ENCODE data around the gene SMG6. TPM values are rescaled to one million over a fixed set of nuclear protein-coding genes. Genes with fewer than 3 reads are reported as not detected.

Gene SMG6
- total RNA-seq, 1 experiment from 2014 or later = 25.6 TPM

- no peak for TF ChIP-seq ATF6 (CRISPR knock-in tag; IDR thresholded peaks at IDR 0.05)
- TF ChIP-seq ZNF396 (CRISPR knock-in tag; IDR thresholded peaks at IDR 0.05; ENCODE audit: borderline replicate concordance) = no peak
- TF ChIP-seq NR3C1 (CRISPR knock-in tag; conservative IDR thresholded peaks at IDR 0.05; ENCODE audit: low read depth) = no peak
- no peak for TF ChIP-seq ELF4 (CRISPR knock-in tag; IDR thresholded peaks at IDR 0.05; ENCODE audit: low read depth)
- TF ChIP-seq TP53 (CRISPR knock-in tag; IDR thresholded peaks at IDR 0.05) = no peak
- TF ChIP-seq ERG (CRISPR knock-in tag; IDR thresholded peaks at IDR 0.05) = no peak
- peak; percentile 54; the same call in 1 of the 2 replicates for TF ChIP-seq GABPB1 (CRISPR knock-in tag; IDR thresholded peaks at IDR 0.05)
- TF ChIP-seq ZNF121 (CRISPR knock-in tag; IDR thresholded peaks at IDR 0.05) = no peak
- TF ChIP-seq KAT7 (CRISPR knock-in tag; IDR thresholded peaks at IDR 0.05; ENCODE audit: borderline replicate concordance) = 0 out of 2 replicates have a peak, but pooled peaks have one; percentile 74
- TF ChIP-seq ZNF138 (CRISPR knock-in tag; conservative IDR thresholded peaks at IDR 0.05) = peak; percentile 49; the same call in 1 of the 2 replicates
- peak; percentile 60 for TF ChIP-seq TCF7 (CRISPR knock-in tag; IDR thresholded peaks at IDR 0.05; ENCODE audit: low read depth)
- TF ChIP-seq MXD4 (CRISPR knock-in tag; IDR thresholded peaks at IDR 0.05; ENCODE audit: borderline replicate concordance) = no peak
- peak; percentile 97 for TF ChIP-seq FOXK1 (CRISPR knock-in tag; IDR thresholded peaks at IDR 0.05)
- no peak for TF ChIP-seq CTCF (IDR thresholded peaks at IDR 0.05)
- TF ChIP-seq CREB1 (CRISPR knock-in tag; IDR thresholded peaks at IDR 0.05) = no peak
- peak; percentile 67; the same call in 1 of the 2 replicates for TF ChIP-seq E2F4 (CRISPR knock-in tag; IDR thresholded peaks at IDR 0.05; ENCODE audit: borderline replicate concordance, low read depth)
- no peak for TF ChIP-seq EMX1 (CRISPR knock-in tag; IDR thresholded peaks at IDR 0.05)
- 0 out of 2 replicates have a peak, but pooled peaks have one; percentile 68 for TF ChIP-seq AFF4 (CRISPR knock-in tag; IDR thresholded peaks at IDR 0.05; ENCODE audit: borderline replicate concordance)
- no peak for TF ChIP-seq NR2C2 (CRISPR knock-in tag; IDR thresholded peaks at IDR 0.05)
- no peak for TF ChIP-seq ZMAT4 (CRISPR knock-in tag; IDR thresholded peaks at IDR 0.05)
- no peak for TF ChIP-seq ZNF532 (CRISPR knock-in tag; IDR thresholded peaks at IDR 0.05; ENCODE audit: borderline replicate concordance)
- TF ChIP-seq CBFB (CRISPR knock-in tag; IDR thresholded peaks at IDR 0.05; ENCODE audit: low read depth) = 0 out of 2 replicates have a peak, but pooled peaks have one; percentile 57
Measured at GRCh38 chr17:2029911-2030778, 273.4 kb downstream of the SMG6 start, which contains the start of gene DPH1 (continued).

Data from WTC11 (cell line).